Subcutaneous adipose tissue (tissue), 4 donors: ENCODE measurements around the gene LDLRAD3. TPM values are rescaled to one million over a fixed set of nuclear protein-coding genes. Genes with fewer than 3 reads are reported as not detected.

ENCODE experiments used
- CTCF ChIP-seq: fragments of 450-650 bp; IDR thresholded peaks from one replicate; pipeline ENCODE4 v1.5.1; 2016; ENCODE audit warnings: low read depth, mild to moderate bottlenecking, control low read depth, antibody characterized with exemption, moderate library complexity
- total RNA-seq, 4 donors: library from RNA; depleted of rRNA; stranded (reverse); fragments of >200 nt; gene quantifications; one replicate each; pipeline ENCODE4 v1.1.0, GENCODE V29; 2016

Gene LDLRAD3
- total RNA-seq, 4 donors from 2014 or later: 22.8 to 39.6 (median 29.4) TPM

- no peak for TF ChIP-seq CTCF
Observed at GRCh38 chr11:36186340-36187175, 242.7 kb downstream of the LDLRAD3 start.

- no peak for TF ChIP-seq CTCF
Observed at GRCh38 chr11:36187622-36188021, 243.8 kb downstream of the LDLRAD3 start.

GRCh38 chr11:36191941-36192340, 248.1 kb downstream of the LDLRAD3 start:
- no peak for TF ChIP-seq CTCF

- TF ChIP-seq CTCF: no peak
Observed at GRCh38 chr11:36192425-36193289, 248.8 kb downstream of the LDLRAD3 start.

- no peak for TF ChIP-seq CTCF
Observed at GRCh38 chr11:36193290-36193619, 249.4 kb downstream of the LDLRAD3 start.

- no peak for TF ChIP-seq CTCF
Observed at GRCh38 chr11:36193721-36194120, 249.9 kb downstream of the LDLRAD3 start.
